Measurements from ENCODE around the gene SLC25A22.

Gene SLC25A22

DNA sequence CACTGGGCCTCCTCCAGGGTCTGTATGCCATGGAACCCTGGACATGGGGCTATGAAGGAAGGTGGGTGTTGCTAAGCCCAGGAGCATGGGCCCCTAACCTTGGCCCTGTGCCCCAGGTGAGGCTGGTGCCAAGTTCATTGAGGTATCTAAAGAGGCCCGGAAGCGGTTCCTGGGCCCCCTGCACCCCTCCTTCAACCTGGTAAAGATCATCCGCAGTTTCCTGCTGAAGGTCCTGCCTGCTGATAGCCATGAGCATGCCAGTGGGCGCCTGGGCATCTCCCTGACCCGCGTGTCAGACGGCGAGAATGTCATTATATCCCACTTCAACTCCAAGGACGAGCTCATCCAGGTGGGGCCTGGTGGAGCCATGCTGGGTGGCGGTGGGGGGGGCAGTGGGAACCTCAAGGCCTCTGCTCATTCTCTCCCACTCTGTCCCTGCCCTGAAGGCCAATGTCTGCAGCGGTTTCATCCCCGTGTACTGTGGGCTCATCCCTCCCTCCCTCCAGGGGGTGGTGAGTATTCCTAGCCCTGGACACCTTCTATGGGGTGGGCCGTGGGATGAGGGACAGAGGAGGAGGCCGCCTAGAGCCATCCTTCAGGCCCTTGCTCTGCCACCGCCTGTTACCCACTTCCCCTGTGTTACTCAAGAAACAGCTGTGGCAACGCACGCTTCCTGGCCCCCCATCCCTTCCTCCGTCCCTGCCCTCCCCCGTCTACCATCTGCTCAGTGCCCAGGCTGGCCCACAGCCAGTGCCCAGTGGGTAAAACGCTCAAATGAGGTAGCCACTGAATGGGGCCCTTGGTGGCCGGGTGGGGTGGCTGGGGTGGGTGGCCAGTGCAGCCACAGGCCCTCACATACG is 23.7 kb upstream of the SLC25A22 start:
- DNase-seq (ENCODE audit: low read depth): no peak

DNA sequence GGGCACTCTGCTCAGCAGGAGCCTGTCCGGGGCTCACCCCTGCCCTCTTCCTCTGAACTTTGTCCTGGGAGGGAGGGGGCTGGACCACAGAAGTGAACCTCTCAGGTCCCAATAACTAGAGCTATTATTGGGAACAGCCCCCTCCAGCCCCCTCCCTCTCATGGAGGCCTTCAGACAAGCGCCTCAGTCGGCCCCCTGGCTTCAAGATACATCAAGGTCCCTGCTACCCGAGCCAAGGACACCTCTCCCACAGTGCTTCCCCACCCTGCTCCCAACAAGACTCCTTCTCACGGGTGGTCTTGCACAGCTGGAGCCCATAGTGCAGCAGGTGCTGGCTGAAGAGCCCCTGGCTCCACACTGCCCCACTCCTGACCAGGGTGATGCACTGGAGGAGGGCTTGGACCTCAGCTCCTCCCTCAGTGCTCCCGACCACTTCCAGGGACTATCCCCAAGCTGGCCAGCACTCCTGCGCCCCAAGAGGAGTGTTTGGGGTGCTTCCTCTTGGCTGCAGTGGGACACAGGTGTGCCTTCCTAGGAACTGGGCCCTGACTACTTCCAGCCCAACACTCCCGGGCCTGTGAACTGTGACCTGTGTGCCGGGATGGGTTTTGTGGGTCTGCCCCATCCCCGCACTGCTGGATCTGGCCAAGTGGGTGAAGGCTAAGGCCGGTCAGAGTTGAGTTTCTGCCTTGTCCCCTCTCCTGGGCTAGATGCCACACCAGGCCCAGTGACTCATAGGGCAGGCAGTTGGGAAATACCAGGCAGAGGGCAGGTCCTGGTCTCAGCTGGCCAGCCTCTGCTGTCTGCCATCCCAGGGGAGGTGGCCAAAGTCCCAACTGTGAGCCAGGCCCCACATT is 22.8 kb upstream of the SLC25A22 start:
- DNase-seq (ENCODE audit: low read depth): no peak

DNA sequence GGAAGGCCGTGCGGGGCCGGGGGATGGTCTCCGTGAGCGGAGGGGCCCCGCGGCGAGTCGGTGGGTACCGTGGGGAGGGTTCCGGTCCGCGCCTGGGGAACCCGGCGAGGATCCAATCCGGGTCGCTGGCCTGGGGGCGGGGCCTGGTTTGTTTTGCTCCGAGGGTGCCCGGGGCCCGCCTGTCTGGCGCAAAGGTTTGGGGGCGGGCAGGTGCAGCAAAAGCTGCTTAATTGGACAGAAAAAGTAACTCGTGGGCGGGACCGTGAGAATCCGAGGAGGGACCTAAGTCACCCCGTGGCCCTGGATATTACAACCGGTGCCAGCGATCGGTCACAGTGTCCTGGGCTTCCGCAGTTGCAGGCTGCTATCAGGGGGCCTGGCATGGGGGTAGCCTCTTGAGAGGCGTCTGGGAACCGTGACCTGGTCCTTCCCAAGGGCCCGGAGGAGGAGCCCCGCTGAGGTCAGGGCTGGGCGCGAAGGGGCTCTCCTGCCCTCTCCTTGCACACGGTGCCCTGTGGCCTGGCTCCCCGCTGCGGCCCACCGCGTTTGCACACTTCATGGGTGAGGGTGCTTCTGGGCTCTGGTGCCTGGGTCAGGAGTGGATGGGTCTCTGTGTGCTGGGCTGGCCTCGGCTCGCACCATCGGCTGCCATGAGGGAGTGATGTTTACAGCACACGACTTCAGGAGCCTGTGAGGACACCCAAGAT is 22.0 kb upstream of the SLC25A22 start:
- no peak for DNase-seq (ENCODE audit: low read depth)

GRCh38 chr11:819129-819931 is 21.2 kb upstream of the SLC25A22 start:
- DNase-seq (ENCODE audit: low read depth): no peak

GRCh38 chr11:818396-819128 is 20.5 kb upstream of the SLC25A22 start, which contains the start of gene PNPLA2:
Gene PNPLA2, plus strand, starts transcription at chr11:818914. Its CDS starts 805 bp downstream, at chr11:819719.
- no peak for DNase-seq (ENCODE audit: low read depth)

DNA sequence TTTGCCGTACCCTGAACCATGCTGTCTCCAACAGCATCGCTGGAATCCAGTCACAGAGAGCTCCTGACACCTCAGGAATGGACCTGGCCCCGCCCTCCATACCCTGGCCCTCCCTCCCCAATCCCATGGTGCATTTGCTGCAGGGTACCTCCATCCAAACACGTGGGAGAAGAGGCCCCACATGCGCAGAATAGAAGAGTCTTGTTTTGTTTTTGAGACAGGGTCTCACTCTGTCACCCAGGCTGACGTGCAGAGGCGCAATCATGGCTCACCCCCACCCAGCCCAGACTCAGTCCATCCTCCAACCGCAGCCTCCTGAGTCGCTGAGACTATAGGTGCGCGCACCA is 18.3 kb upstream of the SLC25A22 start:
- DNase-seq (ENCODE audit: low read depth): no peak

- DNase-seq (ENCODE audit: low read depth): no peak
These were observed 17.8 kb upstream of the SLC25A22 start for GRCh38 chr11:815675-816432.

DNA sequence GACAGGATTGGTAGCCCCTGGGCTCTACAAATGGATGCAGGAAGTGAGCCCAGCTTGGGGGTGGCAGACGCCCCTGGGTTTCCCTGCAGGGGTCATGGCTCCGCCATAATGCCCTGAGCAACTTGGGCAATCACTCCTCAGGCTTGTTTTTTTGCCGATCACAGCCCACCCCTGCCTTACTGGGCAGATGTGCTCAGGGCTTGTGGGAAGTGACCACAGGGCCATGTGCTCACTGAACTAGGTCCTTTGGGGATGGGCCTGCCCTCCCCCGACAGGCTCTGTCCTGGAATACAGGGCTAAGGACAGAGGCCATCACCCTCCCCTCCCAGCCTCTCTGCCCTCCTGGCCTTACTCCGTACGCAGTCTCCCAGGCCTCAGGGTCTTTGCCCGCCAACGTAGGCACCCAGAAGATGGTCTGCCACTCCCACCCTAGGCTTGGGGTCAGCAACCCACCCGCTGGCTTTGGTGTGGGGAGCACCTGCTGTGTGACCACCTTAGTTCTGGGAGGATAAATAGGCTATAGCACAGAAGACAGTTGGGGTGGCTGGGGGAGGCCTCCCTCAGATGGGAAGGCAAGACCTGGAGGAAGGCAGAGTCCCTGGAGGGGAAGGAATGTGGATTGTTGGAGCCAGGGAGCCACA is 15.5 kb upstream of the SLC25A22 start:
- DNase-seq (ENCODE audit: low read depth): no peak

DNA sequence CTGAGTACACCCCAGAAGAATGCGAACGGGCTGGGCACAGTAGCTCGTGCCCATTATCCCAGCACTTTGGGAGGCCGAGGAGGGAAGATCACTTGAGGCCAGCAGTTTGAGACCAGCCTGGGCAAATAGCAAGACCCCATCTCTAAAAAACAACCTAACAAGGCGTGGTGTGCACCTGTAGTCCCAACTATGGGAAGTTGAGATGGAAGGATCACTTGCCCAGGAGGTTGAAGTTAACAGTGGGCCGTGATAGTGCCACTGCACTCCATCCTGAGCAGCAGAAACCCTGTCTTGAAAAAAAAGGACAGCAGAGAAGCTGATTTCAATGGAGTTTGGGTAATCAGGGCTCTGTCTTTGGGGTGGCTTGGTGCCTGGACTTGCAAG is 15.0 kb upstream of the SLC25A22 start:
- no peak for DNase-seq (ENCODE audit: low read depth)

GRCh38 chr11:812390-812789 is 14.3 kb upstream of the SLC25A22 start:
- DNase-seq (ENCODE audit: low read depth): no peak

DNA sequence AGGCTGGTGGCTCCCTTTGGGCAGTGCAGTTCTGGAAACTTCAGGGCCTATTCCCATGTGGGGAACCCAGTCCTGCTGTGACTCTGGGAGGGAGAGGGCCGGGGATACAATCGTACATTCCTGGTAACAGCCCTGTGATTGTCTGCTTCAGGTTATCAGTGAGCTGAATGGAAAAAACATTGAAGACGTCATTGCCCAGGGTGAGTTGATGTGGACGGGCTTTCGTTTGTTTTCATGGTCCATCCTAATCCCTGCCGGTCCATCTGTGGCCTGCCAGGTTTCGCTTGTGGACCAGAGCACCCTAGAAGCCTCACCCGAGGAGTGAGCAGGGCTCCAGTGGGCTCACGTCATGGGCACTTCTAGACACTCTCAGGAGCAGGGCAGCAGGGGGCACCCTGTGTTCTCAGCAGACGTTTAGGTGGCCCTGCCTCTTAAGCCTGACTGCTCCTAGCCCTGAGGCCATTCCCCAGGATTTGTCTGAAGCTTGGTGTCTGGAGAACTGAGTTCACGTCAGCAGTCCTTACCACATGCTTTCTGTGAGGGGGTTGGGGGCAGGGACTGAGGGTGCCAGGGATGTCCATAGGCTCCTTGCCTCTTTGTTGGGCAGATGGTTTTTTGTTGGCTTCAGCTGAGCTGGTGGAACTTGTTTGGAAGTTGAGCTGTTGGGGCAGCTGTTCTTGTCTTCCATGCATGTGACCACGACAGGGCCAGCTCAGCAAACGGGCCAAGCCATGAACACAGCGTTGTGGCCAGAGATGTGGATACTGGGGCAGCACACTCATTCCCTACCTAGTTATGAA is 13.6 kb upstream of the SLC25A22 start:
- no peak for DNase-seq (ENCODE audit: low read depth)

GRCh38 chr11:810040-810567 is 12.0 kb upstream of the SLC25A22 start:
- DNase-seq (ENCODE audit: low read depth): no peak

- DNase-seq (ENCODE audit: low read depth): peak; percentile 83
These were observed 11.4 kb upstream of the SLC25A22 start, which contains the start of gene RPLP2 for GRCh38 chr11:809287-810039. Gene RPLP2, plus strand, starts transcription at chr11:809967. Its CDS starts 268 bp downstream, at chr11:810235.

DNA sequence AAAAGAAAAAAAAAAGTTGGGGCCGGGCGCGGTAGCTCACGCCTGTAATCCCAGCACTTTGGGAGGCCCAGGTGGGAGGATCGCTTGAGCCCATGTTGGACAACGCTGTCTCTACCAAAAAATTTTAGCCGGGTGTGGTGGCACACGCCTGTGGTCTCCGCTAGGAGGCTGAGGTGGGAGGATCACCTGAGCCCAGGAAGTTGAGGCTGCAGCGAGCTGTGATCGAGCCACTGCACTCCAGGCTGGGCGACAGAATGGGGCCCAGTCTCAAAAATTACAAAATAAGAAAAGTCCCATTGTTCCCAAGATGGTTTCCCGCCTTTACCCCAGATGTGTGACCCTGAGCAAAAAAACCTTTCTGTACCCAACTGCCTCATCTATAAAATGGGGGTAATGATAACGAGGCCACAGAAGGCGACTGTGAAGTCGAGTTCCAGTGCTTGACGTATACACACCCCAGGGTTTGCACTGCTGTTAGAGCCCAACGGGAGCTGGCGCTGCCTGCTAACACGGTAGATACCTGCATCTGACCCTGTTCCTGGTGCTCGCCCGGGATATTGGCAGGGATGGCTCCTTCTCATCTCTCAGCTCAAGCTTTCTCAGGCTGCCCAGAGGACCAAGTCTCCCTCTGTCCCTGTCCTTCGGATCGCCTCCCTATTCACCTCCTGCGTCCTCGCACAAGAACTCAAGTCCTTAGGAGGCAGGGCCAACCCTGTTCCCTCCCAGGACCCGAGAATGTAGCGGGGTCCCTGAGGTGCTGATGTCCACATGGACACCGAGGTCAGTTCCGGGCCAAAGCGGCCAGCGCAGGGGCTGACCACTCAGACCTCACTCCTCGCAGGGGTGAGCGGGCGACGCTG is 10.6 kb upstream of the SLC25A22 start:
- no peak for DNase-seq (ENCODE audit: low read depth)

DNA sequence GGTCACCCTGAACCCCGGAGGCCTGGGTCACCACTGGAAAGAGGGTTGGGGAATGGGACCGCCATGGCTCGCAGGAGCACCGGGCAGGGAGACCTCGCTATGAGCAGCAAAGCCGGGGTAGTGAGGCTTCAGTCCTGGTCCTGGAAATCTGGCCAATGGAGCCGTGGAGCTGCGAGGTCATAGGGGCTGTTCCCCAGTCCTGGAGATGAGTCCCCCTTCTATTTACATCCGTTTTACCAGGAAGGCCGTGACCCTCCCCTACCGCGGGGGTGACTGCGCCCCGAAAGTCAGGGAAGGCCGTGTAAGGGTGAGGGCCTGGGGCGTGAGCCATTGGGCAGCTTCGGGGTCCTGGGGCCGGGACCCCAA is 6.5 kb upstream of the SLC25A22 start:
- no peak for DNase-seq (ENCODE audit: low read depth)

GRCh38 chr11:803770-804598 is 5.9 kb upstream of the SLC25A22 start:
- no peak for DNase-seq (ENCODE audit: low read depth)

Measured in CMK (cell line).